ENCODE data around the gene KIAA0753.
A peak's percentile ranks its signal among the peaks of the same experiment; 100 is the strongest.

KIAA0753 gene

GRCh38 chr17:6640536-6641246, at the start of gene KIAA0753, which contains the start of gene TXNDC17:
TSS of gene KIAA0753 (minus strand) at chr17:6640711. CDS start at chr17:6635103, 5,608 bp downstream.
TSS of gene TXNDC17 (plus strand) at chr17:6641060. CDS start at chr17:6641083, 23 bp downstream.
- peak; percentile 93 to 95 for DNase-seq (ENCODE audit: low read depth in 2 of 2)

- DNase-seq (ENCODE audit: low read depth in 2 of 2) = no peak
These were observed 48.4 kb upstream of the KIAA0753 start for GRCh38 chr17:6688944-6689343.

- DNase-seq (ENCODE audit: low read depth in 2 of 2) = no peak
These were observed 45.5 kb upstream of the KIAA0753 start for GRCh38 chr17:6686026-6686425.

GRCh38 chr17:6684881-6685767, 44.6 kb upstream of the KIAA0753 start:
- no peak for DNase-seq (ENCODE audit: low read depth in 2 of 2)

GRCh38 chr17:6684460-6684783, 43.9 kb upstream of the KIAA0753 start:
- no peak for DNase-seq (ENCODE audit: low read depth in 2 of 2)

- DNase-seq (ENCODE audit: low read depth in 2 of 2) = no peak
These were observed 43.4 kb upstream of the KIAA0753 start for GRCh38 chr17:6683730-6684459.

GRCh38 chr17:6683081-6683684, 42.7 kb upstream of the KIAA0753 start:
- DNase-seq (ENCODE audit: low read depth in 2 of 2) = no peak

- DNase-seq (ENCODE audit: low read depth in 2 of 2) = no peak
These were observed 41.8 kb upstream of the KIAA0753 start for GRCh38 chr17:6682339-6682738.

- DNase-seq (ENCODE audit: low read depth in 2 of 2) = no peak
These were observed 41.2 kb upstream of the KIAA0753 start for GRCh38 chr17:6681671-6682070.

GRCh38 chr17:6681176-6681575, 40.7 kb upstream of the KIAA0753 start:
- no peak for DNase-seq (ENCODE audit: low read depth in 2 of 2)

GRCh38 chr17:6679241-6679640, 38.7 kb upstream of the KIAA0753 start:
- DNase-seq (ENCODE audit: low read depth in 2 of 2) = no peak

- no peak for DNase-seq (ENCODE audit: low read depth in 2 of 2)
These were observed 37.4 kb upstream of the KIAA0753 start for GRCh38 chr17:6677946-6678345.

- no peak for DNase-seq (ENCODE audit: low read depth in 2 of 2)
These were observed 36.8 kb upstream of the KIAA0753 start for GRCh38 chr17:6677158-6677831.

- no peak for DNase-seq (ENCODE audit: low read depth in 2 of 2)
These were observed 36.3 kb upstream of the KIAA0753 start for GRCh38 chr17:6676802-6677157.

GRCh38 chr17:6675201-6675825, 34.8 kb upstream of the KIAA0753 start:
- DNase-seq (ENCODE audit: low read depth in 2 of 2) = no peak

GRCh38 chr17:6674586-6674985, 34.1 kb upstream of the KIAA0753 start:
- no peak for DNase-seq (ENCODE audit: low read depth in 2 of 2)

GRCh38 chr17:6671431-6671830, 30.9 kb upstream of the KIAA0753 start:
- DNase-seq (ENCODE audit: low read depth in 2 of 2) = no peak

GRCh38 chr17:6670999-6671398, 30.5 kb upstream of the KIAA0753 start:
- no peak for DNase-seq (ENCODE audit: low read depth in 2 of 2)

GRCh38 chr17:6670571-6670970, 30.1 kb upstream of the KIAA0753 start:
- no peak for DNase-seq (ENCODE audit: low read depth in 2 of 2)

GRCh38 chr17:6669479-6670212, 29.1 kb upstream of the KIAA0753 start:
- DNase-seq (ENCODE audit: low read depth in 2 of 2) = no peak
